ENCODE measurements around the gene BIRC5.

Gene BIRC5

DNA sequence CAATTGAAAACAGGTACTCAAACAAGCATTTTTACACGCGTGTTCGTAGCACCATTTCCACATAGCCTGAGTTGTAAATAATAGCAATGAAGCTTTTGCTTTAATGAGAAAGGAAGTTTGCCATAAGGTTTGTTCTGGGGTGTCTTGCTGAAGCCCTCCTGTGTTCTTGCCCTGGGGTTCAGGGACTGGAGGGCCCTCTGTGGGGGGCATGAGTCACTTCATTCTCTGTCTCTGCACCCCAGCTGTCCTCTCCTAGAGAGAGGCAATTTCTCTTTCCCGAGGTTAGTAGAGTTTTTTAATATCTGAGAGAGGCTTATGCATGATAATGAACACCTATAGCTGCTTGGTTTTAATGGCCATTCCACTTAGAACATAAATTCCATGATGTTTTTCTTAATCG lies 17.3 kb upstream of the BIRC5 start:
- Histone ChIP-seq H3K4me1 (ENCODE audit: insufficient read depth, low read length, poor library complexity, severe bottlenecking) (peaks cover 4% of the 10 kb centered on the region), H3K9ac (ENCODE audit: low read depth, low read length, poor library complexity, severe bottlenecking) (no peak overlapping the region), H4K20me1 (ENCODE audit: insufficient read depth, low read length, poor library complexity, severe bottlenecking) (no peaks in the 10 kb centered on the region), H3K4me3 (ENCODE audit: low read length, poor library complexity, severe bottlenecking) (no peak overlapping the region), H3K79me2 (ENCODE audit: insufficient read depth, low read length) (0 out of 2 replicates have a peak, but pooled peaks cover 4% of the 10 kb centered on the region), H3K9me2 (replicated peaks; ENCODE audit: low read depth, low read length) (no peaks in the 10 kb centered on the region), H2AFZ (ENCODE audit: low read length) (no peak overlapping the region), H3F3A (ENCODE audit: low read depth) (no peaks in the 10 kb centered on the region), H3K27me3 (ENCODE audit: insufficient read depth, low read length, poor library complexity, severe bottlenecking) (no peaks in the 10 kb centered on the region), H3K4me2 (ENCODE audit: low read depth, low read length, poor library complexity, severe bottlenecking) (no peak overlapping the region), H3K9me3 (ENCODE audit: insufficient read depth, low read depth, low read length) (no peaks in the 10 kb centered on the region), H3K36me3 (ENCODE audit: insufficient read depth, low read length) (peaks cover 7% of the 10 kb centered on the region; the same call in 1 of the 2 replicates)
- TF ChIP-seq, protein P1, sequence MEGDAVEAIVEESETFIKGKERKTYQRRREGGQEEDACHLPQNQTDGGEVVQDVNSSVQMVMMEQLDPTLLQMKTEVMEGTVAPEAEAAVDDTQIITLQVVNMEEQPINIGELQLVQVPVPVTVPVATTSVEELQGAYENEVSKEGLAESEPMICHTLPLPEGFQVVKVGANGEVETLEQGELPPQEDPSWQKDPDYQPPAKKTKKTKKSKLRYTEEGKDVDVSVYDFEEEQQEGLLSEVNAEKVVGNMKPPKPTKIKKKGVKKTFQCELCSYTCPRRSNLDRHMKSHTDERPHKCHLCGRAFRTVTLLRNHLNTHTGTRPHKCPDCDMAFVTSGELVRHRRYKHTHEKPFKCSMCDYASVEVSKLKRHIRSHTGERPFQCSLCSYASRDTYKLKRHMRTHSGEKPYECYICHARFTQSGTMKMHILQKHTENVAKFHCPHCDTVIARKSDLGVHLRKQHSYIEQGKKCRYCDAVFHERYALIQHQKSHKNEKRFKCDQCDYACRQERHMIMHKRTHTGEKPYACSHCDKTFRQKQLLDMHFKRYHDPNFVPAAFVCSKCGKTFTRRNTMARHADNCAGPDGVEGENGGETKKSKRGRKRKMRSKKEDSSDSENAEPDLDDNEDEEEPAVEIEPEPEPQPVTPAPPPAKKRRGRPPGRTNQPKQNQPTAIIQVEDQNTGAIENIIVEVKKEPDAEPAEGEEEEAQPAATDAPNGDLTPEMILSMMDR (conservative IDR thresholded peaks at IDR 0.05; ENCODE audit: low read length): no peak
- no peak for TF ChIP-seq EZH2phosphoT487 (IDR thresholded peaks at IDR 0.05; ENCODE audit: borderline replicate concordance)

DNA sequence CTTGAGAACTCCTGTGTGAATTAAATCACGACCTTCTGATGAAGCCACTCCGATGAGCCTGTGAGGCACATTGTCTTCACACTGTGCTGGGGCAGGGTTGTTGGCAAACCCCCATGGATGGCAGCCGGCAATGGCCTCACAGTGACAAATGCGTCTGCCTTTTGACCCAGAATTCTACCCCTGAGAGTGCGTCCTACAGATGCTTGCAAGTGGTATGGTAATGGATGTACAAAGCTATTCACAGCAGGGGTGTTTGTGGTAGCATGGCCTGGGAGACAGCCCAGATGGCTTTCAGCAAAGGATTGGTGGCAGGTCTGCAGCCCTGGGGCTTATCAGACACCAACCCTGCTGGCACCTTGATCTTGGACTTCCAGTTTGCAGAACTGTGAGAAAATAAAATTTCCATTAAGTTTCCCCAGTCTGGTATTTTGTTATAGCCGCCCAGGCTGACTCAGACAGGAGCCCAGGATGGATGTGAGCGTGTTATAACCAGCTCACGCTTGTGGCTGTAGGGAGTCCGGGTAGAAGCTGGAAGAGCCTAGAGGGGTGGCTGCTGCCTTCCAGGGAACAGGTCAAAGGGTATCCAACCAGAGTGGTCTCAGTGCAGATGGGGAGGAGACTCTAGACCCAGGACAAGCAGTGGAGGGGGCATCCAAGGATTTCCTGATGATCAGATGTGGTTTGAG lies 16.8 kb upstream of the BIRC5 start:
- Histone ChIP-seq H3K4me3 (ENCODE audit: low read length, poor library complexity, severe bottlenecking) (no peak overlapping the region), H2AFZ (ENCODE audit: low read length) (no peak overlapping the region), H3K4me1 (ENCODE audit: insufficient read depth, low read length, poor library complexity, severe bottlenecking) (peaks cover 4% of the 10 kb centered on the region), H3K9me2 (replicated peaks; ENCODE audit: low read depth, low read length) (no peaks in the 10 kb centered on the region), H4K20me1 (ENCODE audit: insufficient read depth, low read length, poor library complexity, severe bottlenecking) (no peaks in the 10 kb centered on the region), H3K79me2 (ENCODE audit: insufficient read depth, low read length) (0 out of 2 replicates have a peak, but pooled peaks cover 4% of the 10 kb centered on the region), H3K9me3 (ENCODE audit: insufficient read depth, low read depth, low read length) (no peaks in the 10 kb centered on the region), H3F3A (ENCODE audit: low read depth) (no peaks in the 10 kb centered on the region), H3K27me3 (ENCODE audit: insufficient read depth, low read length, poor library complexity, severe bottlenecking) (no peaks in the 10 kb centered on the region), H3K4me2 (ENCODE audit: low read depth, low read length, poor library complexity, severe bottlenecking) (no peak overlapping the region), H3K9ac (ENCODE audit: low read depth, low read length, poor library complexity, severe bottlenecking) (no peak overlapping the region), H3K36me3 (ENCODE audit: insufficient read depth, low read length) (peaks cover 7% of the 10 kb centered on the region; the same call in 1 of the 2 replicates)
- TF ChIP-seq EZH2phosphoT487 (IDR thresholded peaks at IDR 0.05; ENCODE audit: borderline replicate concordance): no peak
- TF ChIP-seq, protein P1 (conservative IDR thresholded peaks at IDR 0.05; ENCODE audit: low read length): no peak

DNA sequence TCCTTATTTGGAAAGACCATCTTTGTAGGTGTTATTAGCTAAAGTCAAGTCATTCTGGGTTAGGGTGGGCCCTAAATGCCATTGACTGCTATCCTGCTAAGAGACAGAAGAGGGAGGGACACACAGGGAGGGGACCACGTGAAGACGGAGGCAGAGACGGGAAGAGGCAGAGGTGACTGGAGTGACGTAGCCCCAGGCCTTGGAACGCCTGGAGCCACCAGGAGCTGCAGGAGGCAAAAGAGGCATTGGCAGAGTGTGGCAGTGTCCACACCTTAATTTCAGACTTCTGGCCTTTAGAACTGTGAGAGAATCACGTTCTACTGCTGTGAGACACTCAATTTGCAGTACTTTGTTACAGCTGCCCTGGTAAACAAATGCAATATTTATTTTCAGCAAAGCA lies 13.6 kb upstream of the BIRC5 start:
- H2AFZ ChIP-seq (ENCODE audit: low read length): no peak overlapping the region
- no peaks in the 10 kb centered on the region for H3K9me3 ChIP-seq (ENCODE audit: insufficient read depth, low read depth, low read length)
- no peaks in the 10 kb centered on the region for H3F3A ChIP-seq (ENCODE audit: low read depth)
- H3K79me2 ChIP-seq (ENCODE audit: insufficient read depth, low read length): no peaks in the 10 kb centered on the region
- TF ChIP-seq EZH2phosphoT487 (IDR thresholded peaks at IDR 0.05; ENCODE audit: borderline replicate concordance): no peak
- TF ChIP-seq, protein P1 (conservative IDR thresholded peaks at IDR 0.05; ENCODE audit: low read length): no peak
- peaks cover 4% of the 10 kb centered on the region for H3K4me1 ChIP-seq (ENCODE audit: insufficient read depth, low read length, poor library complexity, severe bottlenecking)
- no peaks in the 10 kb centered on the region for H3K27me3 ChIP-seq (ENCODE audit: insufficient read depth, low read length, poor library complexity, severe bottlenecking)
- no peaks in the 10 kb centered on the region for H3K9me2 ChIP-seq (replicated peaks; ENCODE audit: low read depth, low read length)
- H3K4me3 ChIP-seq (ENCODE audit: low read length, poor library complexity, severe bottlenecking): no peak overlapping the region
- H3K4me2 ChIP-seq (ENCODE audit: low read depth, low read length, poor library complexity, severe bottlenecking): no peak overlapping the region
- H3K9ac ChIP-seq (ENCODE audit: low read depth, low read length, poor library complexity, severe bottlenecking): no peak overlapping the region
- peaks cover 11% of the 10 kb centered on the region; the same call in 1 of the 2 replicates for H3K36me3 ChIP-seq (ENCODE audit: insufficient read depth, low read length)
- H4K20me1 ChIP-seq (ENCODE audit: insufficient read depth, low read length, poor library complexity, severe bottlenecking): no peaks in the 10 kb centered on the region
